Left lobe of liver (tissue), 2 donors: ENCODE results near the gene SLC12A3. TPM values are rescaled to one million over a fixed set of nuclear protein-coding genes. Genes with fewer than 3 reads are reported as not detected.
A peak's percentile ranks its signal among the peaks of the same experiment; 100 is the strongest.

ENCODE experiments used
- ATAC-seq: fragments of 200-7000 bp; cut with Tn5 transposase; one replicate; pipeline ENCODE4 v1.9.1; 2020; ENCODE audit warnings: mild to moderate bottlenecking, moderate library complexity
- DNase-seq: peaks from one replicate; pipeline ENCODE4 v3.0.0-alpha.2; 2020; ENCODE audit warnings: low spot score
- total RNA-seq: library from RNA; stranded (reverse); gene quantifications from one replicate; pipeline ENCODE4 v1.2.1, GENCODE V29; 2021
- donor health status: DM: no; HTN: no; CAD: no; lungs with moderate emphysema.
- donor health status: DM: no; HTN: yes; CAD: no.

The SLC12A3 gene
- total RNA-seq, 1 donor from 2014 or later = not detected

DNA sequence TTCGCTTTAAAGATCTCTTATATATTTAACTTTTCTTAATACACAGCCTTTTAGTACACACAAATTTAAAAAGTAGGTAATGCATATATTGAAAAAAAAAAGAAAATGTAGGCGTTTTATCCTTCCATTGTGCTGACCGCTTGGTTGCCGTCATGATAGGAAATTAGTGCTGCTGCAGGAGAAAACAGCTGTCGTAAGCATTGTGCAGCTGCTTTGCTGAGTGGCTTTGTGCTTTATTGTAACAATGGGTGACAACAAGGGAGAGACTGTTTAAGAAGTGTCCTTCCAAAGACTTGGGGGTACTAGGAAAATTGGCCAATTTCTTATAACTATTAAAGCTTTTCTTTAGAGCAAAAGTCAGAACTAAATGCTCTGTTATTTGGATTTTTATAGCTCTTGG is 71.9 kb downstream of the SLC12A3 start:
- DNase-seq (no peak), ATAC-seq (no peak)

DNA sequence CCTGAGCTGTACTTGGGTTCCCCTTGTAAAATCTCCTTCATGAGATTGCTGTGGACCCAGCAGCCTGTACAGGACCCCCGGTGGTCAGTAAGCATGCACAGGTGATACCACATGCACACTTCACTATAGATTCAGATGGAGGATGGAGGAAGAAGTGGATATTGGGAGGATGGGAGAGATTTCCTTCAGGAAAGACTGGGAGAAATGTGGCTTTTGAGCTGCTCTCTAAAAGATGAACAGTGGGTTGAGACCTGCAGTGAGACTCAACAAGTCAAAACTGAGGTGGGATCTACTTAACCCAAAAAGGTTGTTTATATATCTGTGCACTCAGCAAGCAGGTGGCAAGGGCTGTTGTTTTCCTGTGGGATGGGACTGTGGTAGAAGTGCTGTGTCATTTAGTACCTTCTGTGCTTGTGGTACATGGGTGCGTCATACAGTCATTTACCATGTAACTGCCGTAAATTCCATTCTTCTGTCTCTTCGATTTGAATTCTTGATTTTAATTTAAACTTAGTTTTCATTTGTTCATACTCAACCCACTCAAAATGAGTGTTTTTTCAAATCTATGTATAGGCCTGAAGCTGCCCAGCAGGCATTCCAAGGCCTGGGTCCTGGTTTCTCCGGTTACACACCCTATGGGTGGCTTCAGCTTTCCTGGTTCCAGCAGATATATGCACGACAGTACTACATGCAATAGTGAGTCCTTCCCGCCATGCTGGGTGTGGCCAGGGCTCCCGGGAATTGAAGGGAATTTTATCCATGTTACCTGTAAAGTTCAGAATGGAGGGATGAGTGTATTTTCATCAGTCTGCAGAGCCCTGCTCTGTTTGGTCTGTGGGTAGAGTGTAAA is 73.9 kb downstream of the SLC12A3 start:
- peak; percentile 7 for ATAC-seq
- no peak for DNase-seq

DNA sequence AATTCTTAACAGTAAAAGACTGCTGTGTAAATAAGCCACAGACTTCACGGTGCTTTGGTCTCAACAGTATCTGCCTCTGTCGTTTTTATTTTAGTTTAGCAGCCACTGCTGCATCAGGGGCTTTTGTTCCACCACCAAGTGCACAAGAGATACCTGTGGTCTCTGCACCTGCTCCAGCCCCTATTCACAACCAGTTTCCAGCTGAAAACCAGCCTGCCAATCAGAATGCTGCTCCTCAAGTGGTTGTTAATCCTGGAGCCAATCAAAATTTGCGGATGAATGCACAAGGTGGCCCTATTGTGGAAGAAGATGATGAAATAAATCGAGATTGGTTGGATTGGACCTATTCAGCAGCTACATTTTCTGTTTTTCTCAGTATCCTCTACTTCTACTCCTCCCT is 74.8 kb downstream of the SLC12A3 start:
- DNase-seq = no peak
- ATAC-seq = no peak

DNA sequence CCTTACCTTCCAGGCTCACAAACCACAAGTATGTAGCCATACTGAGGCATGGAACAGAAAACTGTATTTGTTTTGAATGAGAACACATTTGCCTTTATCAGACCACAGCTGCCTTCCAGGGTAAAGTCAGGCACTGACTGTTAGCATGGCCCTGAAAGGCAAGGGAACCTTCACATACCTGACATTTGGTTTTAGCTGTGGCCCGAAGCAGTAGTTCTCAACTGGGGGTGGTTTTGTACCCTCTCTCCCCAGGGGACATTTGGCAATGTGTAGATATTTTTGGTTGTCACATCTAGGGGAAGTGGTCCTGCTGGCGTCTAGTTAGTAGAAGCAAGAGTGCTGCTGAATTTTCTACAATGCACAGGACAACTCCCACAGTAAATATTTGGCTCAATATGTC is 76.1 kb downstream of the SLC12A3 start:
- no peak for ATAC-seq
- DNase-seq = no peak

DNA sequence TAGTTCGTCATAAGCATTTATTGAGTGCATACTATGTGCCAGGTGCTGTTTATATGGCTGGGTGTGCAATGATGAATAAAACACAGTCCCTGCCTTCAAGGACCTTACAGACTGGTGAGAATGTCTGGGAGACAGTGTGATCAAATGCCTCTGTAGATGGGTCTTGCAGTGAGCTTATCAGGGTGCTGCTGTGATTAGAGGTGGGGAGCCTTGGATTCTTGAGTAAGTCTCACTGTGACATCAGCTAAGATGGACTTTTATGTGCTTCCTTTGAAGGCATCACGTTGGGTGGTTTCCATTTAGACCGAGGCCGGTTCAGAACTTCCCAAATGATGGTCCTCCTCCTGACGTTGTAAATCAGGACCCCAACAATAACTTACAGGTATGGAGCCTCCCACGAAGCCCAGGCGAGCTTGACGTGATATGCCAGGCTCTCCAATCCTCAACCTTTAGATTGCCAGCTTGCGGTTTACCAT is 76.9 kb downstream of the SLC12A3 start:
- no peak for DNase-seq
- ATAC-seq = no peak

DNA sequence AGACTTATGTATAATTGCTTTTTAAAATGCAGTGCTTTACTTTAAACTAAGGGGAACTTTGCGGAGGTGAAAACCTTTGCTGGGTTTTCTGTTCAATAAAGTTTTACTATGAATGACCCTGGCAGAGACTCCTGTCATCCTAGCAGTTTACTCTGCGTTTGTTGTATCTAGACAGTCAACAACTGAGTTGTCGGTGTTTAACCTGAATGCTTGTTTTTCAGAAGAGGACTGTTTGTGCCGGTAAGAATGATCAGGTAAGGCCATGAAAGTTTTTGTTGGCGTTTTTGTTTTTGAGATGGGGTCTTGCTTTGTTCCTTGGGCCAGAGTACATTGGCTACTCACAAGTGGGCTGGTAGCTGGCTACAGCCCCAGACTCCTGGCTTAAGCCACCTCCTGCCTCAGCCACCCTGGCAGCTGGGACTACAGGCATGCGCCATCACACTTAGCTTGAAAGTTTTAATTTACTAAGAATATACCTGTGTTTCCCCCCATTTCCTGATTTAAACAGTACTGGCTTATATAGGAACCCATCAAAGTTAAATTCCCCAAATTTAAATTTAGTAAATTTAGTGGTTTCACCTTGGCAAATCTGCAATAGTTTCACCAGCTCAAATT is 78.9 kb downstream of the SLC12A3 start:
- ATAC-seq = no peak
- no peak for DNase-seq

DNA sequence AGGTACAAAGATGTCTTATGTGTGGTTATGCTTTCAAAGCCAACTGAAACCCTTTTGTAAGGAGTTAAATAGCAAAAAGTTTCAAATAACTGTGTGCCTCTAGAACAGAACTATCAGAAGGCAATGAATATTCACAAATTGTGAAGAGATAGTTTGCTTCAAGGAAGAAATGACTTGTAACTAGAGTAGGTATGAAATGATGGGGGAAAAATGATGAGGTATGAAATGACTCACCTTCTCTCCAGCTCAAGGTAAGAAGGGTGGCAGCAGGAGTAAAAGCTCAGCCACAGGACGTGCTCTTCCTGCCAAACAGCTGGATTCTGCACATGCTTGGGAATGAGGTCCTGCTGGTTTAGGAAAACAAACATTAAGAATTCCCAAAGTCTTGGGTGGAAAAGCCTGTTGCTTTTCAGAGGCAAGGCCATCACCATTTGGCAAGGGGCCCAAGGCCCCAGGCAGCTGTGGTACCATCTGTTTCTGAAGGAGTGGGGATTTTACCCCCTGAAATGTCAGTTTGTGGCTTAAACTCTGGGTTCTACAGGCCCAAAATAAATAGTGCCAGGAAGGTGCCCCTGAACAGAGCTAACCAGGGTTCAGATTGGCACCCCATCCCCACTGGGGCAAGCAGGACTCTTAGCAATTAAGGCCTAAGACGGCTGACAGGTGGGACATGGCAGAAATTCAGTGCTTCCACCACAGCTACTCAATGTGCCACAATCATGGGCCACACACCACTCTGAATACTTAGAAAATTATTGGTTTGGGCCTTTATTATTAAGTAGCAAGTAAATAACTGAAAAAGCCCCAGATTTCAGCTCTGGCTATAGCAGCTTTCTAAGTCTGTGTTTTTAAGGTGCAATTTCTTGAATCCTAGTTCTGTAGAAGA is 80.2 kb downstream of the SLC12A3 start:
- ATAC-seq (no peak), DNase-seq (no peak)

DNA sequence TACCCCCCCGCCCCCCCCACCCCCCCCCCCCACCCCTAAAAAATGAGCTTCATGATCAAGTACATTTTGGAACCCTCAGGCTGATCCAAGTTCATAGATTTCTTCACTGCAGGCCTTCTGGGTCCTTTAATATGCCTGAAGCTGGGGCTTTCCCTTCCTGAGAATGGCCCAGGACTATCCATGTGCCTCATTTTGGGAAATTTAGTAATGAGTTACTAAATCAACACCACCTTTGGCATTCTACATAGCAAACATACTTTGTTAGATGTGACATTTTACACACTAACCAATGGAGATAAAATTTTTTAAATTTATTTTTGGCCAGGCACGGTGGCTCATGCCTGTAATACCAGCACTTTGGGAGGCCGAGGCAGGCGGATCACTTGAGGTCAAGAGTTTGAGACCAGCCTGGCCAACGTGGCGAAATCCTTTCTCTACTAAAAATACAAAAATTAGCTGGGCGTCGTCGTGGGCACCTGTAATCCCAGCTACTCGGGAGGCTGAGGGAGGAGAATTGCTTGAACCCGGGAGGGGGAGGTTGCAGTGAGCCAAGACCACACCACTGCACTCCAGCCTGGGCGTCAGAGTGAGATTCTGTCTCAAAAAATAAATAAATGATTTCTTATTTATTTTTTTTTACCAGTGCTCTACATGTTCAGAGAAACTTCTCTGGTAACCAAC is 81.0 kb downstream of the SLC12A3 start:
- ATAC-seq (peak; percentile 16), DNase-seq (no peak)

DNA sequence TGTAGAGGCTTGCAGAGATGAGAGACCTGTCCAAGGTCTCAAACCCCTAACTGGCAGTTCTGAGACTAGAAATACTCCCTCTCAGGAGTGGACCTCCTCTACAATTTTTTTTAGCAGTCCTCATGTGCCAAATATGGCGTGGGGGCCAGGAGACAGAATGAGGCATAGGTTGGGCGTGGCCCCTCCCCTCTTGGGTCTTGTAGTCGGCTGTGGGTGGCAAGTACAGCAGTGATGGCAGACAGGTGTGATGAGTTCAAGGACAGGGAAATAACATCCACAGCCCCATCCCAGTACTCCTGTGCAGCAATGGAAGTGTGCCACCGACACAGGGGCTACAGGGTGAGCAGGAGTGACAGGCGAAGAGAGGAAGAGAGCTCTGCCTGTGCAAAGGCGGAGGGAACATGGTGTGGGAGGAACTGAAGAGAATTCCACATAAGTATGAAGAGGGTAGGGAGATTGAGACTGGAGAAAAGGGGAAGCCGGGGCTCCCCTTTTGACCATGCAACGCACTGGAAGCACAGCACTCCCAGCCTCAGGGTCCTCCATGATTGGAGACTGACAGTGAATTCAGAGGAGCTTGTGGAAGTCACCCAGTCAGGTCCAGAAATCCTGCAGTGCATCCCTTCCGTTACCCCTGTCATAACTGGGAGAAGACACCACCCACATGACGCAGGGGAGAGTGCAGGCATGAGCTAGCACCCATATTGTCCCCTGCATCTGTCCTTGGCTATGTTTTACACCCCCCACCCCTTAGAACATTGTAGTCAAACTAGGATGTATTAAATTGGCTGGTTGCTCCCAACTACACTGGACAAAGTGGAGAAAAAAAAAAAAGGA is 82.0 kb downstream of the SLC12A3 start:
- ATAC-seq (peak; percentile 3), DNase-seq (no peak)

DNA sequence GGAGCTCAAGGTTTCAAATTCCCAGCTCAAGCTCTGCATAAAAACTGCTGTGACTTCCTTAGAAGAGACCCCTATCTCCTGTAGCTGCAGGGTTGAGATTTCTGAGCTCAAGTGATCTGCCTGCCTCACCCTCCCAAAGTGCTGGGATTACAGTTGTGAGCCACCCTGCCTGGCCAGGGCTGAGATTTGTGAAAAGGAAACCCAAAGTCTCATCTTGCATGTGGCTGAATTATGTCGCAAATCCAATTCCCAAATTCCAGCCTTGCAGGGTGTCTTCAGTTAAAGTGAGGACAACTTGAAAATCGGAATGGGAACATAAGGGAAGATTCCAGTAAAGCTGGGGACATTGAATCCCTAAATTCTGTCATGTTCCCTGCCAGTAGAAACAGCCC is 82.6 kb downstream of the SLC12A3 start:
- ATAC-seq (no peak), DNase-seq (no peak)

DNA sequence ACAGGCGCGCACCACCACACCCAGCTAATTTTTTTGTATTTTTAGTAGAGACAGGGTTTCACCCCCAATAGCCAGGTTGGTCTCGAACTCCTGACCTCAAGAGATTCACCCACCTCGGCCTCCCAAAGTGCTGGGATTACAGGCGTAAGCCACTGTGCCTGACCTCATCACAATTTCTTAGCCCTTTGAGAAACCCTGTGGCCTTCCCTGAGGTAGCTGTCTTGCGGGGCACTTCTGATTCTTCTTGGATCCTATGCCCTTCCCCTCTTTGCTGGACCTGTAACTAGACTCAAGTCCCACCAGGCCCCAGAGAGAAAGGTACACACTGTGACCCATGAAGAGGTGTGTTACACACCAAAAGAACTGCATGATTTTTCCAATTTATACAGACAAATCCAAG is 83.2 kb downstream of the SLC12A3 start:
- DNase-seq = no peak
- no peak for ATAC-seq

DNA sequence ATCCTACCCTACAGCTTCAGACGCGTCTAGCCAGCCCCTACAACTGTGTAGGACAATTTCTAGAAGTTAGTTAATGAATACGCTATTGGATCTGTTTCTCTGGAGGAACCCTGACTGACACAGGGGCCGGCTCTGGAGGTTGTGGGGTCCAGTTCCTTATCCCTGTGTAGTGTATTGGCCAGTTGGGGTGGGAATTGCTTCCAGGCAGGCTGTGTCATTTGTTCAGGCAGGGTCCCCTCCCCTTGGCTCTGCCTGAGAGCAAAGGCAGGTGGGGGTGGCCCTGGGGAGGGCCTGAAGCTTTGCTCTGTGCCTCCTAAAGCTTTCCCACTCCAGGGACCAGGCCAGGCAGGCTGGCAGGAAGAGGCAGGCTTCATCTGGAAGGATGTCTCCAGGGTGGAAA is 85.0 kb downstream of the SLC12A3 start:
- DNase-seq (no peak), ATAC-seq (no peak)

DNA sequence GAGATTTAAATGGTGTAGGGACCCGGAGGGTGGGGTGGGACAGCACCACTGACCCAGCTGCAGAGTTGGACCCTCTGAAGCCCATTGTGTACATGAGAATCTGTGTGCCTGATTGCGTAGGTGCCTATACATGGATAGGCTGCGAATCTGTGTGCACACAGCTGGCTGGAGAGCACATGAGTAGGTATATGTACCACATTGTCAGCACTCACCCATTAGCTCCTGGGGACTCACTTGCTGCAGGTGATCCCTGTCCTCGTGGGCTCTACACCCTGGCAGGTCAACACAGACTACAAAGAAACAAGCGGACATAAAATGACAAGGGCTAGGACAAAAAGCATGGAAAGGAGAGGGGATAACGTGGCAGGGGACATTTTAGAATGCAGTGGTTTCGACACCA is 85.4 kb downstream of the SLC12A3 start:
- no peak for DNase-seq
- peak; percentile 3 for ATAC-seq

DNA sequence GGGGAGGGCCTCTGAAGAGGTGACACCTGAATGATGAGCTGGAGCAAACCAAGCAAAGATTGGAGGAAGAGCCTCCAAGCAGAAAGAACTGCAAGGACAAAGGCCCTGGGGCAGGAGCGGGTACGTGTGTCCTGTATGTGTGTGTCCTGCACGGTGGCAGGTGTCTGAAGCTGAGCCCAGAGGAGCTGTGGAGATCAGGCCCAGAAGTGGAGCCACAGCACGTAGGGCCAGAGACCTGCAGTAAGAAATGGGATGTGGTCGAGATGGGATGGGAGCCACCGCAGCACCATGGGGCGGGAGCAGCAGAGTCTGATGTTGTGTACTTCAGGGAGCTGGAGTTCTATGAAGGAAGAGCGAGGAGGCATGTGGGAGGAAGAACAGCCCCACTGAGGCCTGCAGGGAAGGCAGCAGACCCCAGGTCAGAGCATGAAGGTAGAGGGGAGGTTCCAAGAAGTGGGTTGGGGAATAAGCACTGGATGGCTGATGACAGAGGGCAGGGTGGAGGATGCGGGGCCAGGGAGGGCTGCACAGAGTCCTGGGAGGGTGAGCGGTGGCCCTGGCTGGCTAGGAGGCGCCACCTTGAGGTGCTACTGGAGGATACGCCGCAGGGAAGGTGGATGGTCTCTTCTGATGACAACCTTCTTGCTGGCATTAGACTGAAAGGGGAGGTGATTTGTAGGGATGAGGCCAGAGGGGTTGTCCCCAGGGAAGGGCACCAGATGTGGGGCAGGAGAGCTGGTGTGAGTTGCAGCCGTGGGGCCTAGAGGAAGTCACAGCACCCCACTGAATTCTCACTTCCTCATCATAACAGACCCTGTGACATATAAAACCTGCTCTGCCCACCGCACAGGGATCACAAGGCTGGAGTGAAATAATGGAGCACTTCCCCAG is 86.1 kb downstream of the SLC12A3 start:
- ATAC-seq (peak; percentile 79), DNase-seq (no peak)

DNA sequence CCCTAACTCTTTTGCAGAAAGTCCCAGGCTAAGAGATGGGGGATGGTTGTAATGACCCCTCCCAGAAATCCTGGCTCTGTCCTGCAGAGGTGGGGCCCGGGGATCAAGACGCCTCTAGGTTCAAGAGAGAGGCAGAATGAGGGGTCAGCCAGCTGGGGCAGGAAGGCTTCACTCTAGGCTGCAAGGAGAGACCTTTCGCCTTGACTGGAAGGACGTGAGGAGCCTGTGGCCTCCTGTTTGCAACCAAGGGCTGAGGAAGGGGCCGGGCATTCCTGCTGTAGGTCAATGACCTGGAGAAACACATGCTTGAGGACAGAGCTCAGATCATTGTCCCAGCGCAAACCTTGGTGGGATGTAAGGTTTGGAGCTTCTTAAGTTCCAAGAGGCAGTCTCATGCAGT is 88.0 kb downstream of the SLC12A3 start:
- no peak for DNase-seq
- ATAC-seq = no peak

DNA sequence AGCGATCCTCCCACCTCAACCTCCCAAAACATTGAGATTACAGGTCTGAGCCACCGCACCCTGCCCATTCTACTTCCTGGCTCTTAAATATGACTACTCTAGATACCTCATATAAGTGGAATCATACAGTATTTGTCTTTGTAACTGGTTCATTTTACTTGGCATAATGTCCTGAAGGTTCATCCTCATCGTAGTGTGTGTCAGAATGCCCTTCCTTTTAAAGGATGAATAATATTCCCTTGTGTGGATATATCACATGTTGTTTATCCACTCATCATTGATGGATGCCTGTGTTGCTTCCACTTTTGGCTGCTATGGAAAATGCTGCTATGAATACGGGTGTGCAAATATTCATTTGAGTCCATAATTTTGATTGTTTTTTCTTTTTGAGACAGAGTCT is 91.1 kb downstream of the SLC12A3 start:
- no peak for ATAC-seq
- DNase-seq = no peak

DNA sequence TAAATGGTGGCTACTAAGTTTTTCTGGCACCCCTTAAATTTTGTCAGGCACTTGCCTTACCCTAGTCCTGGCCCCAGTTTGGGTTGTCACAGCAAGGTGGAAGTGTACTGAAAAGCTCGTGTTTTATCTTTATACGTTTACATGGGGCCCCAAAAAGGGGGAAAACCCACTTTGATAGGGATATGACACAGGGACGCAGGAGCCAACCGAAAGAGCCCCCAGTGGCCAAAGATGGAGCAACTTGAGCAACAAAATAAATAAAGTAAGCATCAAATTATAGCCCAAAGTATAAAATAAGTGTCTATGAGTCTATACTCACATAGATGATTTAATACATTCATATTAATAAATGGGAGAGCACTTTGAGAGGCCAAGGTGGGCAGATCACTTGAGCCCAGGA is 91.7 kb downstream of the SLC12A3 start:
- ATAC-seq (no peak), DNase-seq (no peak)

DNA sequence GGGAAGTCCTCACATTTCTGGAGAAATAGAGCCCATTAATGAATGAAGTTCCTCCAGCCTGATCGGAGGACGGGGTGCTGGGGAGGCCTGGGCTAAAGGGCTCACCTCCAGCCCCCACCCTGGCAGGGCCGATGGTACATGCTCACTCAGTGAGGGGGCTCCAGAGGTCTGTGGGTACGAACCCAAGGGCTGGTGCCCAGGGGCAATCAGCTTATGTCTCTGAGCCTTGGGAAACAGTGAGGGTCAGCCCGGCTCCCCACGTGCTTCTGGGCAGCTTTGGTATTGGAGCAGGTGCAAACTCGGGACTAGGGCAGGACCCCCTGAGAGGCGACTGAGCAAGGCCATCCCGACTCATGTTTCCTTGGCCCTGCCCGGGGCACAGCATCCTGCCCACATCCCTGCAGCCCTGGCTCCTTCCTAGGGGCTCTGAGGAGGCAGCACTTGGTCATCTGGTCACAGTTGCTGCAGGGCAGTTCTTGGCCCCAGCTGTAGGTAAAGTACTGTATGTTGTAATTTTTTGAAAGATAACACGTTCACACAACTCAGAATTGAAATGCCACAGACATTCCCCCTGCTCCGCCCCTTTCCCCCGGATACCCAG is 95.8 kb downstream of the SLC12A3 start:
- DNase-seq = no peak

DNA sequence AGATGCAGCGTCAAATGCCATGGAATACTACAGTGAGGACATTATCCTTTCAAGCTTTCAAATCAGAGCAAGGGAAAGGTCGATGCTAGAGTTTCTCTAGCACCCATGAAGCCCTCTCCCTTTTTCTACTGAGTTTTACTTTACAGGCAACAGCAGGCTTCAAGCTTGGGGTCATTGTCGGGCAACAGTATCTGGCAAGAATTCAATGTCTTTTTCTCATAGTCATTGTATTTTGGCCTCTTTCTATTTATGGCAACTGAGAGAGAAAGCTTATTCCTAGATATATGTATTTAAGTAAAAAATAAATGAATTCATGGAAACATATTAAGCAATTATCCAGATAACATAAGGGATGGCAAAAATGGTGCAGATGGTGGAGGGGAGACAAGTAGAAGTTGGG is 96.4 kb downstream of the SLC12A3 start:
- DNase-seq = no peak
- peak; percentile 23 for ATAC-seq

More for the DNA sequence above, 95.8 kb downstream of the SLC12A3 start:
- peak; percentile 9 for ATAC-seq
